Fibroblast of skin of back (primary cell): ENCODE results near the gene NPC2.

Experiments used
- DNase-seq: peaks from one replicate; pipeline ENCODE4 v3.0.0-alpha.2; 2013

Gene NPC2

DNA sequence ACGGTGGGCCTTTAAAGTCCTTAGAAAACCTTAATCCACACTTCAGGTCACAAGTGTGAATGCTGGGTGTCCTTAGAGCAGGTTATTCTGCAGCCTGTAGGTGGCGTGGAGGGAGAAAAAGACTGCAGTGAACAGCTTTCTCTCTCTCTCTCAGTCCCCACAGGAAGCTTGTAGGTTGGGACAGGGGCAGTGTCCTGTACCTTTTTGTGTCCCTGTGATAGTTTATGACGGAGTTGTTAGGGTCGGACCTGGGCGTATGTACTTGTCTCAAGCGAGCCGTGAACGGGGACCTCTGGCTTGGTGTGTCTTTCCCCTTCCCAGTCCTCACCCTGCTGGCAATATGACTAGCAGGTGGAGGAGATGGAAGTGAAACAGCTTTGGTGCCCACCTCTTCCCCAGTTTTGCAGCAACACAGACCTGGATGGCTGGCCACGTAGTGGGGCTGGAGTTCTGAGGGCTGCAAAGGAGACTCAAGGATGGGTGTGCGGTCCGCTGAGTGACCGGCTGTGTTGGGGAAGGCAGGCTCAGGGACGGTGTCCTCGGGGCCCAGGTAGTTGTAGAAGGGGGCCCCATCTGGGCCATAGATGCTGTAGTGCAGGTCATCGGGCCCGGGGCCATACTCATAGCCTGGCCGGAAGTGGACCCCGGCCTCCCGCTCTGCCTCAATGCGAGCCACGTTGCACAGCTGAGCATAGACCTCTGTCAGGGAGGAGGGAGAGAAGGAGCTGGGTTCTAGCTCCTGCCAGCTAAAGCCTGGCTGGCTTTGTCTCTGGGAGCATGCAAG lies 9.3 kb upstream of the NPC2 start:
- DNase-seq = peak; percentile 51

DNA sequence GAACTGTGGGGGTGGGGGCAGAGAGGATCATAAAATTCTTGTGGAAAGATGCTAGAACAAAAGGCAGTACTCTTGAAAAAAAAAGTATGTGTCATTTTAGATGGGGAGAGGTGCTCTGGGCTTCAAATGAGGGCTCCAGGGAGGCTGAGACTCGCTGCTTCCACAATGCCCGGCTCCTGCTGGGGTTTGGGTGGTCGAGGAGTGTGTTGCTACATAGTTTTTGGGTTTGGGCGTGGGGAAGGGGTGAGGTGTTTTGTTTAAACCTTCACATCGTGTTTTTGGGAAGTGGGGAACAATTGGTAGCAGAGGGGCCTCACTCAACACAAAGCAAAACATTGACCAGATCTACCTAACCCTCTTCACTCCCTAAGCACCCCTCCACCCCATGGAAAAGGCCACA lies 8.6 kb upstream of the NPC2 start:
- DNase-seq = no peak

DNA sequence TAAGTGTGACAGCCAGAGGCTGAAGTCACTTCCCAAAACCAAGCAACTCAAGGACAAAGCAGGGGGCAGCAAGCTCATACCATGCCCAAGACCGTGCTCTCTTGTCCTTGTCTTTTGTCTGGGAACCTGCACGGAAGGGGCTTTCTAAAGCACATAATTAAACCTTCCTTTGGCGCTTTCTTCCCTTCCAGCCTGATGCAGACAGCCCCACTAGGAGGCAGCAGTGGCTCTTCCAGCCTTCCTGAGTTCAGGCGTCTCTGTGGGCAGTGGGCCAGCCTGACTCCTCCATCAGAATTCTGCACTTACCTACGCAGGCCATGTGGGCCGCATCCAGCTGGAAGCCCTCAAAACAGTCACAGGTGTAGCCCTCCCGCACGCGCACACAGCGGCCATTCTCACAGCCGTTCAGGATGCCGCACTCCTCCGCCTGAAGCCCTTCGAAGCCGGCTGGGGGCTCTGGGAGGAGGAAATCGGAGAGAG lies 8.1 kb upstream of the NPC2 start:
- DNase-seq = peak; percentile 77

DNA sequence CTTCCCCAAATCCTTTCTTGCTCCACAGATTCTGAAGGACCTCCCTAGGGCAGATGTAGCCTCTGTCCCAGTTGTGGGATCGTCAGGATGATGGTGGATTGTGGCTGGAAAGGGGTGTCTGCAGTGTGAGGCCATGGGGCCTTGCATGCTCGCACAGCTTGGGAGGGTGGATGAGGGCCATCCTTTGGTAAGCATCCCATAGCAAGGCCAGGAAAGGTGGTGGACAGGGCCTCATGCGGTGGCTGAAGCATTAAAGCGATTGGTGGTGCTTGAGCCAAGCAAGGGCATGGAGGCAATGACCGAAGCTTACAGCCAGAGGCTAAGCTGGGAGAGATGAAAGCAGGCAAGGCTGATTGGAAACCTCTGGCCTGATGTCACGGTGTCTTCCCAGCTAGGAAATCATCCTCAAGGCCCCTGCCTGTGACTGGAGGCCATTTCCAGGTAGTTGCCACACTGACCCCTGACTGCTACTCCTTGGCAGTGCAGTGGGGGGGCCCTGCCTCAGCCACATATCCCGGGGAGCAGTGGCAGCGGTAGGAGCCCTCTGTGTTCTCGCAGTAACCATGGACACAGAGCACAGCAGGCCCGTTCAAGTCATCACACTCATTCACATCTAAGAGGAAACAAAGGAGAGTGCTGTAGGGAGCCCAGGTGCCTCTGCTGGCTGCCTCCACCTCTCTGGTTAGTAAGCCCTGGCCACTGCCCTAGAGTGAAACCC lies 7.5 kb upstream of the NPC2 start:
- no peak for DNase-seq

DNA sequence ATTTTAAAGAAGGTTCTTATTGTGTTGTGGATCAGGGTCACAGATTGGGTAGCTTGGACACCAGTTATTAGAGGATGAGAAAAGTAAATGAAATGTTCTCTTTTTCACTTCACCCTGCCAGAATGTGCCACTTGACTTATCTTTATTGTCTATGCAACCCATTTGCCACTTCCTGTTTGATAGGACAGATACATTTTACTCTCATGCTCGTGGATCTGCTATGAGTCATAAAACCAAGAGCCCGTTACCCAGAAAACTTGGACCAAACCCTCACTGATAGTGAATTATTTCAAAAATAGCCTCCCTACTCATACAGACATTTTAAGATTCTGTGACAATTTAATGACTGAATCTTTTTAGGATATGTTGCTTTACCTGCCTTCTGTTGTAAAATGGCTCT lies 2.3 kb upstream of the NPC2 start:
- no peak for DNase-seq

DNA sequence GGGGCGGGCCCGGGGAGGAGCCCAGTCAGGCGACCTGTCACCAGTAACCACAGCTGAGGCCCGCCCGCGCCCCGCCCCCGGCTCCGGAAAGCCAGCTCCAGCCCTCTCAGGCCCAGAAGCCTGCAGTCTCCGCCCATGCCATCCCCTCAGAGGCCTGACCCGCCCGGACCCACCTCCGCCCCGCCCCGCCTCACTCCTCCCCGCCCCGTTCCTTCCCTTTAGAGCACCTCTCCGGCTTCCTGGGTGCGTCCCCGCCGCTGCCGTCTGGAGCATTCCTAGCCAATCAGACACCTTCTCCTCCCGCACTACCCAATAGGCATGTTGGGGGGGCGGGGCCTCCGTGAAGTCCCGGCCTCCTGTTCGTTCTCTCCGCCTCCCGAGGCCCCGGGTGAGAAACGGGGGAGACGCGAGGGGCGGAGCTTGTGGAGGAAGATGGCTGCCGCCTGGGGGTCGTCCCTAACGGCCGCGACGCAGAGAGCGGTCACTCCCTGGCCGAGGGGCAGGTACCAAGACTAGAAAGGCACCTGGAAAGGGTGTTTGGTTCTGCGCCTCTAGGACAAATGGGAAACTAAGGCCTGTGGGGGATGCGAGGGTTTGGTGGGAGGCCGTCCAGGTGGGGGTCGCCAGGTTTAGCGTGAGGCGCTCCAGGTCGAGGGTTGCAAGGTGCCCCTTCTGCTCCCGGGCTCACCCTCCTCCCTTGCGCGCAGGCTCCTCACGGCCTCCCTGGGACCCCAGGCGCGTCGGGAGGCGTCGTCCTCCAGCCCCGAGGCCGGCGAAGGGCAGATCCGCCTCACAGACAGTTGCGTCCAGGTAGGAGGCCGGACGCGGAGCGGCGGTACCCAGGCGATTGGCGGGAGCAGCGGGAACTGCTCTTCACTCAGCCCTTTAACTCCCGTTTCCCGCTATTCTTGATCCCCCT lies 497 bp upstream of the NPC2 start, which contains the start of gene ISCA2:
TSS of gene ISCA2 (plus strand) at position 423 of the 919 bp plus-strand sequence. CDS start at position 433, 10 bp downstream.
- peak; percentile 99 for DNase-seq

DNA sequence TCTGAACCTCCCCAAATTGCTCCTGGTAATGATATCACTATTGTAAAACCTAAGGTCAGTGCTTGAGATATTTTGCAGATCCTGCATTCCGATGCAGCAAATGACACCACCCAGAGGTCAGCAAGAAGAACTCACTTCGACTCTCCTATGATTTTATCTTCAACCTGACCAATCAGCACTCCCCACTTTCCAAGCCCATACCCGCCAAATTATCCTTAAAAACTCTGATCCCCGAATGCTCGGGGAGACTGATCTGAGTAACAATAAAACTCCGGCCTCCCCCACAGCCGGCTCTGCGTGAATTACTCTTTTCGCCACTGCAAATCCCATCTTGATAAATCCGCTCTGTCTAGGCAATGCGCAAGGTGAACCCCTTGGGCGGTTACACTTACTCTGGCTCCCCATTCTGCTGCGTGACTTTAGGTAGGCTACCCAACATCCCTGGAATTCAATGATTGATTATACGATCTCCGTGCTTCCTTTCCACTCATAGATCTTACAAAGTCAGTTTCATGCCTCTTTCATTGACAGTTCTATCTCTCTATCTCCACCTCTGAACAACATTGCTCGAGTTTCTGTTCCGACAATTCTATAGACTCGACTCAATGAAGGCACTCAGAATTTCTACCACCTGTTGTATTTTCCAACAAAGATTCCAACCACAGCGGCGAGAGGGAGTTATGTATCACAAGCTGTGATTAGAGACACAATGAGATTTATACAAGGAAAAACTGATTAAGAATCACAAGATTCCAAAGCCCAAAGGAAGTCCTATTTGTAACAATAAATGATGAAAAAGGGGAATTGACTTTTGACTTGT lies 939 bp downstream of the NPC2 start:
- peak; percentile 57 for DNase-seq

DNA sequence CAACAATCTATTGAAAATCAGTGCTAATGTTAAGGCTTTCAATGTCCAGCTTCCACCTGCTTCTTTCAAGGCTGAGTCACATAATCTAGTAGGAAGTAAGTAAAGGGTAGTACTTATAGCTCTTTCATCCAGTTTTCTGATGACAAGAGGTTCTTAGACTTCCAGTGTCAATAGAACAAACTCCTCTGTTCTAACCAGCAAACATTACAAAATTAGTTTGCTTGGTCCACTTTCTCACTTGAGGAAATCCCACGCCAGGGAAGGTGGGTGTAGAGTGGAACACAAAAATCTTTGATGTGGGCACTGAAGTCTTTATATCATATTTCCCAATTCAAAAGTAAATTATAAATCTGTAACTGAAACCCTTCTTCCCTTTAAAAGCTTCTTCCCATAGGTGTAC lies 2.6 kb downstream of the NPC2 start:
- no peak for DNase-seq

DNA sequence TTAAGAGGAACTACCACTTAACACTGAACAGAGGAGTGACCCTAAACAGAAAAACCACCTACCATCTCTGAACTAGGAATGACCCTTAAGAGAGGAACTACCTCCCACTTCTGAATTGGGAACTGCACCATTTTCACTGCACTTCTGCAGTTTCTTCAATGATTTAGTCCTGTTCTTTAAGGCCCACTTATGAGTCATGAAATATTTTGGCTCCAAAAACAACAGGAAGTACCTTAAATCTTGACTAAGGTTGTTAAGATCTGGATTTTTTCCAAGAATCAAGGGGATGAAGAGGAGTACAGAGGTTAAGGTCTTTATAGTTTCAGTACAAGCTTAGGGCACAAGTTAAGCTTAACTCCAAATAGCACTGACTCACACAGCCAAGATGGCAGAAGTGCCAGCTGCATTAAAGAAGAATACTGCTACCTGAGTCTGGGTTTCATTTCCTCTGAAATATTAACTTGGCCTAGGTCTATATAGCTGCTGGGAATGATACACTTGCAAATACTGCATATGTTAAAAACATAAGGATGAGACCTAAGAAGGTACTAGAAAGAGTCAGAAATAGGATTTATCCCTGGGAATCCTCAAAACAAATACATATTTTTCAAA lies 4.2 kb downstream of the NPC2 start:
- peak; percentile 59 for DNase-seq

DNA sequence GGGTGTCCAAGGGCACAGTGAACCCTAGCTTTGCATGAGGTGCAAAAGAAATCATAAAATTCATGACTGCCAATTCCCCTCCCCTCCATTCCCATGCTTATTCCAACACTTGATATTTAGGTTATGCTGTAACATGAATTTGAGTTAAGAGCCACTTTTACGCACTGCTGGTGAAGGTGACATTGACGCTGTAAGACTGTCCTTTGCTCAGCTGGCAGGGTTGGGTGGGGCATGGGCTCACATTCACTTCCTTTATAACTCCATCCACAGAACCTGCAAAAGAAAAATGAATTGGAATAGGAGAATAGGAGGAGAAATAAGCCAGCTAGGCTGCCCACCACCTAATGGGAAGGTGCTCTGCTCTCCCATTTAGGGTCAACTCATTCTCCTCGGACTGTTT lies 6.9 kb downstream of the NPC2 start:
- DNase-seq = no peak

DNA sequence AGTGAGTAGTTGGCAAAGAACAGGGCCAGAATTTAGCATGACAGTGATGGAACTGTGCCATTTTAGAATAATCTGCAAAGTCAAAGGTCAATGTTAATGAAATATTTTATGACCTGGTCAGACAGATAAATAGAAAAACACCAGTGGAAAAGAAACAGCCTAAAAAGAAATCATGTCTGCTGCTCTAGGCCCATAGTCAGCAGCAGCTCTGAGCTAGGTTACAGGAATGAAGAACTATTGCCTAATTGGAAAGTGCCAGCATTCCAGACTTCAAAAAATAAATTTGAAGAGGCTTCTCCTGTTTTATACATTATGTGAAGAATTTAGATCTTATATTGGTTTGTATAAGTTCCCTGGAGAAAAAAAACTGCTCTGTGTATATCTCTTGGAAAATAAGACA lies 9.8 kb downstream of the NPC2 start:
- DNase-seq = no peak

DNA sequence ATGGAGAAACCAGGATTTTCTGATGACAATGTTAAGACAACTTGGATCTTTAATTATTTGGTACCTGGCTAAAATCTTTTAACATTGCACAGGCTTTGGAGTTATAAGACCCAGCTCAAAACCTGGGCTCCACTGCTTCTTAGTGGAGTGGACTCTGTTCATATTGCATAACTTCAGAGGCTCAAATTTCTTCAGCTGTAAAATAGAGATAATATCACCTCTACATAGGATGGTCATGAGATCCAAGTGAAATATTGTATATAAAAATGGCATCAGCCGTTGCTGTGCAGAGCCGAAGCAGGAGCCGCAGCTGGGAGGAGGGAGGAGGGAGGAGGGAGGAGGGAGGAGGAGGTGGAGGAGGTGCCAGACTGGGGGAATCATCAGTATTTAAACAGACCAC lies 10.5 kb downstream of the NPC2 start:
- DNase-seq = no peak

DNA sequence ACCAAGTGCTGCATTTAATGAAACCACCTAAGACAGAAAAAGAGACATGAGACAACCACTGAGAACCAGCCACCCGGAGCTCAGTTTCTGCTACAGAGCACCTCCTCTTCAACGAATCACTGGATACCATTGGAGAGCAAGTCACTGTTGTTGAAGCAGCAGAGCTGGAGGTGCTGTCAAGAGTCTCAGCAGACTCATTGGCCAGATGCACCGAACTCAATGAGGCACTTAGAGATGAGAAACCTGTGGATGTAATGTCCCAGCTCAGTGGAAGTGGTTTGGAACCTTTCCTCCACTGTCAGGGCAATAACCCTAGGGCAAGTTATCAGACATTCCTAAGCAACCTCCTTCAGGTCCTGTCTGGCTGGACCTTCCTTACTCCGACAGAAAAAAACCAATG lies 13.1 kb downstream of the NPC2 start:
- no peak for DNase-seq

DNA sequence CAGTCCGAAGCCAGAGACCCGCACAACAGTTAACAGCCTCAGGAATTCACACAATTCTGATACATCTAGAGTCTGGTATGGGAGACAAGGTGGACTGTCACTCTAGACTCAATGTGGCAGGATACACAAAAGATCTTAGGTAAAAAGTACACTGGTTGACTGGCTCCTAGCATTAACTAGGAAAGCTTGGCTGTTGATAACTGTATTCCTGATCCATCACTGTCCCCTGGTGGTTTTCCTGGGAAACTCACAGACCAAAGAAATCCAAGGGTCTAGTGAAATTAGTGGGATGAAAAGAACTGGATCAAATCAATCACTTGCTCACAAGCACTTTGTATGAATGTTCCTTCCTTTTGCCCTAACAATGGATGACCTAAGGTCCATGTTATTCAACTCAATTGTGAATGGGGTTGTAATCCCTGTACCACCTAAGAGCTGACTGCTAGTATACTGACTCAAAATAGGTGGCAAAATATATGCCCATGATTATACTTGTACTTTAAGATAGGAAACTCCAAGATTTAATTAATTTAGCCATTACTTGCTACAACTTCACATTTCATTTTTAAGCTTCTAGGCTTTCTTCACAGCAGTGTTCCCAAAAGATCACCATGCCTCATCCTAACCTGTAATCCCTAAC lies 14.0 kb downstream of the NPC2 start:
- DNase-seq = peak; percentile 27

DNA sequence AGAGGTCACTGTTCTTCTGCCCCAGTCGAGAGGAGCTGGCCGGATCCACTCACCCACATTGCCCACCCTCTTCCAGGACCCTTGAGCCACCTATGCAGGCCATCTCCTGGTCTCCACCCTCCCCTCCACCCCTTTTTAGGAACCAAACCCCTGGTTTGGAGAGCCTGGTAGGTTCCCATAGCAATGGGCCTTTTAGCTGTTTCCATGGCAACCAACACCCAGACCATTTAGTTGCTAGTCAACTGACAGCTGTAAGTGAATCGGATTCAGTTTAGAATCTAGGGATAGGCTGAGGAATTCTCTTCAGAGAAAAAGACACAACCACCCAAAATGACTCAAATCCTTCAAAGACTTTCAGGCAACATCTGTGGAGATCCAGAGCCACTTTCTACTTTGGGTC lies 16.5 kb downstream of the NPC2 start:
- no peak for DNase-seq

DNA sequence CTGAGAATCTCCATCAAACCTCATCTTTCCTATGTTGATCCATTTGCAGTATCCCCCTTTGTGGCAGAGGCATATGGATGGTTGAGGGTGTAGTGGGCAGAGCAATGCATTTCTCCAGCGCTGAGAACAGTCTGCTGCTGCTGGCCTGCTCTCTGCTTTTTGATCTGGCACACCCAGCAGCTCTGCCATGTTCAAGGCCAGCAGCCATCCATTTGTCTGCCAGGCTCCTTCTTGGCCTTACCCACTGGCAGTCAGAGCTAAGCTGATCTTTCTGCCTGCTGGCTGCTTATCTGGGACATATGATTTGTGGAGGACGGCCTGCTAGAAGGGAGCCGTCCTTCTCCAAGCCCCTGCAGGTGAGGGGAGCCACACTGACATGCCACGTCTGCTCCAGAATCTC lies 17.0 kb downstream of the NPC2 start:
- no peak for DNase-seq

DNA sequence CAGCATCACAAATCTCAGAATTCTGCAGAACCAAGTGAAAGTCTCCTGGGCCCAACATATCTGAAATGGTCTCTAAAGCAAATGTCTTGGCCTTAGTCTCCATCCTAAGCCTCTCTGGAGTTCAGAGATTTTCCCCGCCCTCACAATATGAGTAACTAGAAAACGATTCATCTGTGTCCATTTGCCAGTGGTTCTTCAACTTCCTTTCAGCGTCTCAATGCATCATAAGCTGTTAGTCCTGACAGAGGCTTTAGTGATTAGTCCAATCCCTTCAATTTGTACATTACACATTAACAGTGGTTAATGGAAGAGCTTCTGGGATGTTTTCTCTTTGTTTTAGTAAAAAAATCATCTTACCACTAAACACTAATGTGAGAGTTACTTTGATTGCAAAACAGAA lies 17.4 kb downstream of the NPC2 start:
- DNase-seq = peak; percentile 62

DNA sequence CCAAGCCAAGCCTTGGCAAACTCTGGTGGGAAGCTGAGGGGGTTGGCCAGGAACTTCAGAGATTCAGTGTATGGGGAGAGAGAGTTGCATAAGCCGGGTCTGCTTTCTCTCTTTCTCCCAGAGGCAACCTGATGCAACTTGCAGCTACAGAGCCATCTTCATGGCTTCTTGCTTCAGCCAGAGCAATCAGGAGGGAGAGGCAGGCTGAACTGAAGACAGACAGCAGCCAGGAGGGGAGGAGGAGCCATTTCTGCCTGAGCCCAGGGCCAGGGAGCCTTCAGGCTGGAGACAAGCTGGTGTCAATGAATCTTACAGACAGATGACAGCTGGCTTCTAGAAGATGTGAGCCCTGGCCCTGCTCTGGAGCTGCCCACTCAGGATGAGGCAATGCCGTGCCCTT lies 18.7 kb downstream of the NPC2 start:
- no peak for DNase-seq

DNA sequence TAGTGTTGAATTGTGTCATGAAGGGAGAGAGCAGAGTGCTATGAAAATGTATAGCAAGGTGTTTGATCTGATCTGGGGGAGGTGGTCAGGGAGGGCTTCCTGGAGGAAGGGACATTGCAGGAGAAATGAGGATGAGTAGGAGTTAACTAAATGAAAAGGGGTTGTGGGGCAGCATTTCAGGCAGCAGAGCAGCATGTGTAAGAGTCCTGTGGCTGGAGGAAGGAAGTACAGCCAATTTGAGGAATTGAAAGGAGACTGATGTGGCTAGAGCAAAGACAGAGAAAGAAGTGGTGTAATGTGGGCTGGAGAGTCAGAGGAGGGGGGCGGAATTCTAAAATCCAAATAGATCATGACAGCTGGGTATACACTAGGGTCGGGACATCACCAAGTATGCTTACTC lies 20.5 kb downstream of the NPC2 start:
- no peak for DNase-seq

DNA sequence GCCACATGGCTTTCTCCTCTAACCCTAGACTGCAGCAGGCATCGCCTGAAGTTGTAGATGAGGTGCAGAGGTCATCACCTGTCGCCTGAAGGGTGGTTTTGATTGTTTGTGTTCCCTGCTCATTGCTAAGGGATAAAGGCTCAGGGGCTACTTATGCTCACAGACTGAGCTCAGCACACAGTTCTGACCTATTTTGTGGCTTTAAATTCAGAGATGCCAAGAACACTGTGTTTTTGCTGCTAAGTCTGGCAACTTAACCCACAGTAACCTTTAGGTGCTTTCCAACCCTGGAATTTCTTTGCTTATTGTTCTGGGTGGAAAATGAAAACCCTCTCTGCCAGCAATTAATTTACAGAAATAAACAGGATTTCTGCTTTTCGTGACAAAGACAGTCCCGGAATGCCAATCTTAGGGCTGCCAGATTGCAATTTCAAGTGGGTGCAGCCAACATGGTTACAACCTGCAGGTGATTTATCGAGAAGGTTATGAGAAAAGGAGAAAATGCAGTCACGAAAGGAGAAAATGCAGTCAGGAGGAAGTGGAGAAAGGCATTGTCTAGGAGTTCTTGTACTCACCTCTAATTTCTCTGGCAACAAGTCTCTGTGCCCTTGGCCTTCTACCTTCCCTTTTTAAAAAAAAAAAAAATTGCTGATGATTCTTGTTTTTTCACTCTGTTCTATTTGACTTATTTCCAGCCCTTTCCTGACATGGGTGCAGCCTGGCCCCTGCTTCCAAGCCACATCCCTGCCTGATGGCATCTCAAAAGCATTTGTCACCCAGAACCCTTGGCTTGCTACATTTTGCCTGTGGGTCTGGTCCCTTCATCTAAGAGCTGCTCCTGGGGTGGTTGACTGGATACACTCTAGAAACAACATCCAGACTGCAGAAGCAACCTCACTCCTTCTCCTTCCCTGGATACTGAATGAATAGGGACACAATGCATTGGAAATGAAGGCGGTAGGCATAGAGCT lies 23.3 kb downstream of the NPC2 start:
- no peak for DNase-seq
